ENCODE results near the gene MZT1.

The MZT1 gene

GRCh38 chr13:72680353-72680752, 47.1 kb downstream of the MZT1 start:
- DNase-seq (ENCODE audit: low read depth in 2 of 2): no peak

GRCh38 chr13:72678312-72678711, 49.1 kb downstream of the MZT1 start:
- DNase-seq (ENCODE audit: low read depth in 2 of 2): no peak

- no peak for DNase-seq (ENCODE audit: low read depth in 2 of 2)
Observed at GRCh38 chr13:72677431-72677830, 50.0 kb downstream of the MZT1 start.

- no peak for DNase-seq (ENCODE audit: low read depth in 2 of 2)
Observed at GRCh38 chr13:72666391-72666790, 61.0 kb downstream of the MZT1 start.

- DNase-seq (ENCODE audit: low read depth in 2 of 2): no peak
Observed at GRCh38 chr13:72662548-72662947, 64.9 kb downstream of the MZT1 start.
